DMS114 treated with DMSO at 0.1 percent for 48 hours (cell line): ENCODE measurements around the gene GRPEL2.
"Not testable (repeated sequence)": the region's sequence is repeated elsewhere in the genome, so short reads cannot be mapped to it uniquely, and the experiment has no call there.

Source experiments
- DNase-seq: peaks from one replicate; lab custom pipeline; 2025; ENCODE audit not compliant: unreplicated experiment; lab: John Stamatoyannopoulos, UW

GRPEL2 gene

DNA sequence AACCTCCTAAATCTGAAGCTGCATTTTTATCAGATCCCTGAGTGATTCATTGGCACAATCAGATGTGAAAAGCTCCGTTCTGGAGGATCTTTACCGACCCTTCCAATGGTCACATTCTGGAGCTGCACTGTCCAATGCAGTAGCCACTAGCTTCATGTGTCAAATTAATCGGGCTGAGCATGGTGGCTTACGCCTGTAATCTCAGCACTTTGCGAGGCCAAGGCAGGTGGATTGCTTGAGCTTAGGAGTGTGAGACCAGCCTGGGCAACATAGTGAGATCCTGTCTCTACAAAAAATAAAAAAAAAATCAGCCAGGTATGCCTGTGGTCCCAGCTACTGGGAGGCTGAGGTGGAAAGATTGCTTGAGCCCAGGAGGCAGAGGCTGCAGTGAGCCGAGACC lies 30.1 kb downstream of the GRPEL2 start:
- DNase-seq, result no peak

DNA sequence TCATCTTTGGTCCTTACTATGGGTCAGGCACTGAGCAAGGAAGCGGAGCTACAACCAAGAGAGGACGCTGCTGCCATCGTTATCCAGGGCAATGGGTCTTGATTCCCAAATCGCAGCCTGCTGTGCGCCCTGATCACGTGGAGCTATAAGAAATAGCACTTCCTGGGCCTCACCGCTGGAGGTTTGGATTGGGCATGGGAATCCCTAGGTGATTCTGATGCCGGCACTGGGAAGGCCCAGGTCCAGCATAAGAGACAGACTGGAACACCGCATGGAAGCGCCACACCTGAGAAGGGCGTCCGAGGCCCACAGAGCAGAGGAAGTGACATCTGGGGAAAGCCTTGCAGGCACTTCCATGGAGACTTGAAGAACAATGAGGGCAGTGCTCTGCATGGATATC lies 30.8 kb downstream of the GRPEL2 start:
- DNase-seq, result no peak

DNA sequence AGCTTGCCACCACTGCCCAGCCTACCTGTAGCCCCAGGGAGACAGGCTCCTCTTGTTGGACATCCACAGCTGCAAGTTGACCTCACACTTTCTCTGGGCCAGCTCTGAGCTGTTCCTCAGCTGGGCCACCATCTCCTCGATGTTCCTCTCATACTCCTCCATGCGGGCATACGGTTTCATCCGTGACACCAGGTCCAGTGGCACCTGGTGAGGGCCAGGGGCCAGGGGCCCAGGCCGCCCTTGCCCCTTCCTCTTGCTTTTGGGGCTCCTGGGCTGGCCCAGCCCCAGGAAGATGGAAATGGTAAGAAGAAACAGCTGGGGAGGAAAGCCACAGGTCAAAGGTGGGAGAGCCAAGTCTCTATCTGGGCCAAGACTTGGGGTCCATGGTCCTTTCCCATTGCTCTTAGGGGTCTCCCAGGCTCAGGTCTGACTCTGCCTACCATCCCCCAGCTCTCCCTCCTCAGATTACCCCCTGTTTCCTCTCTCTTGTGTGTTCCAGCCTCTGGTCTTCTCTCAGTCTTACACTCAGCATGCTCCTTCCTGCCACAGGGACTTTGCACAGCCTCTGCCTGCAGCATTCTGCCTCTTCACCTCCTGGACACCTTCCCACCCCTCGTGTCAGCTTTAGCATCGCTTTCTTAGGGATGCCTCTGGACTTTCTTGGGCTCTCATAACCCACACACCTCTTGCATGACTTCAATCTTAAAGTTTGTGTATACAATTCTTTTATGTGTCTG lies 31.6 kb downstream of the GRPEL2 start:
- DNase-seq, result no peak

GRCh38 chr5:149378241-149378820 lies 33.0 kb downstream of the GRPEL2 start:
- DNase-seq, result no peak

- no peak for DNase-seq
These were observed 34.0 kb downstream of the GRPEL2 start, which contains the start of gene IL17B for GRCh38 chr5:149379177-149379761. Gene IL17B (minus strand): TSS chr5:149379292. CDS start chr5:149379225, 67 bp downstream.

DNA sequence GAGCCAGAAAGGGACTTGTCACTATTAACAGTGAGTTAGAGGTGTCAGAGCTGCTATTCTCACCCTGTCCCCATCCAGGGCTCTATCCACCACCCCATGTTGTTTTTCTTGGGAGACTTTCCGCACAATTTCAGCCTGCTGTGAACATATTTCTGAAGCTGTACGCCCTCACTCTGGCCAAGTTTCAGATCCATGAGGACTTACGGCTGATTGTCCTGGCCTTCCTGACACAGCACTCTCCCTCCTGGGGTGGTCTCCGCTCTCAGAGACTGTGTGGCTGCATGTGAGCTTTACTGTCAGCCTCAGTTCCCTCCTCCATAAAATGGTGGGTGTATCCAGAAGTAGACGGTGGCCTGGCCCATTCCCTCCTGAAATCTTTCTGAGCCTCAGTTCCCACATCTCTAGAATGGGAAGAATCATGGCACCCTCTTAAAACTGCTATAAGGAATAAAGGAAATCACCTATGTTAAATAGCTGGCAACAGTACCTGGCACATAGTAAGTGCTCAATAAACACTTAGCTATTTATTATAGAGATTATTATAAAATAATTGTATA lies 34.6 kb downstream of the GRPEL2 start:
- DNase-seq, result no peak

- no peak for DNase-seq
These were observed 35.3 kb downstream of the GRPEL2 start for GRCh38 chr5:149380466-149381121.

- no peak for DNase-seq
These were observed 36.1 kb downstream of the GRPEL2 start for GRCh38 chr5:149381261-149381985.

DNA sequence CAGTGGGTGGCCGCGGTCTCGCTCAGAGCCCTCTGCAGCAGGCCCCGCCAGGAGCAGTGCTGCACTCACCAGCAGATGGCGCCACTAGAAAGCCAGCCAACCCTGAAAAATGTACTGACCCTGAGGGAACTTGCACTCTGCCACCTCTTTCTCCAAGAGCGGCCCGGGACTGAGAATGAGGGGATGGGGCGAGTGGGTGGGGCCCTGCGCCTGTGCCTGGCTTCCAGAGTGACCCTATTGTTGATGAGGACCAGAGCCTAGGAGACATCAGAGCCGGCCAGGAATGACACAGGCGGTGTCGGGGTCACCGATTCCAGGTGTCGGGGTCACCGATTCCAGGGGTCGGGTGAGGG lies 36.7 kb downstream of the GRPEL2 start:
- peak; percentile 57 for DNase-seq

- no peak for DNase-seq
These were observed 37.4 kb downstream of the GRPEL2 start for GRCh38 chr5:149382517-149383220.

DNA sequence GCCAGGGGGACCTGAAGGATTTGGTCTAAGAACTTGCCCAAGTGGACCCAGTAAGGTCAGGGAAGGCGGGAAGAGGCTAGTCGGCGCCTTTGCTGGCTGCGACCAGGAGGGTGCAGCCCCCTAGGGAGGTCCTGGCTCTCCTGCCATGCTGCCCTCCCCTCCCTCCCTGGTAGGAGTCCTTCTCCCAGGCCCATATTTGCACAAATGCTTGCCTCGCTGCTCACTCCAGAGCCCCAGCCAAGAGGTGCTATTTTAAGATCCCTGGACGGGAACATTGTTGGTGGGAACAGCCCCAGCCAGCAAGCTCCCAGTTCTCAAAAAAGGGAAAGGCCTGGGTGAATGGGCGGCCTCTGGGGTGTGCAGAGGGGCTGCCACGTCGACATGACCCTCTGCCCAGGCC lies 38.1 kb downstream of the GRPEL2 start:
- no peak for DNase-seq

DNA sequence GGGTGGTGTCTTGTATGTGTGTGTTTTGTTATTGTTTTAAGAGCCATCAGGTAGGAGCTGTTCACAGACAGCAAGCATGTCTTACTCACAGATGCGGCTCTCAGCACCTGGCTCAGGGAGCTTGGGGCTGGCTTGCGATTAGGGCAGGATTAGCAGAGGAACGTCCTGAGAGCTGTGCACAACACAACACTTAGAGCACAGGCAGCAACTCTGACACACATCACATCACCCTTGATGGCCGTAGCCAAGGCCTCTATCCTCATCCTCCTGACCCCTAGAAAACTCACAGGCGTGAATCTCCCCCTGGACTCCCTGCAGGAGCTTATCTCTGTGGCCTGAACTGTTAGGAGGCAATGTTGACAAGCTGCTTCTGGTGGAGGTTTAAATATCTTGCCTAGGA lies 40.9 kb downstream of the GRPEL2 start:
- DNase-seq, result no peak

DNA sequence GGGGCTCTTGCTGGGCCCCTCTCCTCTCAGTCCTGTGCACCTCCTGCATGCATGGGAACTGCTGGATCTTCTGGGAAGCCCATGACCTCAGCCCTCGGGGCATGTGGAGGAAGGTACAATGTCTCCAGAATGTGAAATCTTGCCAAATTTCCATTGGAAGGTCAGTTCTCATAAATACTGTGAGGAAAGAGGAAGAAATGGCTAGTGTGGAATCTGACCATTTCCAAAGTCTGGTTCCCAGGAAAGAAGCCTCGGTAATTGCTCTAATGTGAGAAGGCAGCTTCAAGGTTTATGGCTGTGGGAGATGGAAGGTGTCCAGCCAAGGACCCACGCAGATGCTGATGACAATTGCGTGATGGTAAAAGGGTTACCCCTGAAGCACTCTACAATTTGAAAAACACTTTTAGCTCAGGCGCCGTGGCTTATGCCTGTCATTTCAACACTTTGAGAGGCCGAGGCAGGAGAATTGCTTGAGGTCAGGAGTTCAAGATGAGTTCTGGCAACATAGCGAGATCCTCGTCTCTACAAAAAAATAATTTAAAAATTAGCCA lies 41.9 kb downstream of the GRPEL2 start:
- DNase-seq, result no peak

DNA sequence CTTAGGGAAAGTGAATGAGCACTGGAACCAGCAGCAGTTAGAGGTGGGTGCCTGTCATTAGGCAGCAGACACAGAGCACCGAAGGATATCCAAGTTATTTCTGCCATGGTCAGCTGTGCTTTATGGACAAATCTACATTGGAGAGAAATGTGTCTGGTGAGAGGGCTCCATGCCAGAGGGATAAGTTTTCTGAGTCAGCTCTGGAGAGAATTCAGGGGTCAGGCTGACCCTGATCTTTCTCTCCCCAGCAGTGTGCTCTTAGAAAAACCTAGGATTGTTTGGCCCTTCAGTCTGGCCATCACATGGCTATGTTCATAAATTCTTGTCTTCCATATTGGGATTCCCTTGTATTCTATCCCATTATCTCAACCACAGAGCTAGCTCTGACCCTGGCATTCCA lies 42.7 kb downstream of the GRPEL2 start:
- no peak for DNase-seq

- DNase-seq, result no peak
These were observed 43.3 kb downstream of the GRPEL2 start for GRCh38 chr5:149388498-149389190.

- no peak for DNase-seq
These were observed 44.5 kb downstream of the GRPEL2 start for GRCh38 chr5:149389552-149390495.

DNA sequence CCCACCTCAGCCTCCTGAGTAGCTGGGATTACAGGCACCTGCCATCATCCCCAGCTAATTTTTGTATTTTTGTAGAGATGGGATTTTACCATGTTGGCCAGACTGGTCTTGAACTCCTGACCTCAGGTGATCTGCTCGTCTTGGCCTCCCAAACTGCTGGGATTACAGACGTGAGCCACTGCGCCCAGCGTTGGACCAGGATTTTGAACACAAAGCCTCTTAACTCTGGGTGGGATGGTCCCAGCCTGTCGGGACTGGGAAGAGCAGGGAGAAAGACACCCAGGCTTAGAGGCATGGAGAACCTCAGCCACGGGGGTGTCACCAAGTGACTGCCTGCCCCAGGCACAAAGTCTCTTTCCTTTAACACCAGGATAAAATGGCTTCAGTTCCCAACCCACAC lies 45.8 kb downstream of the GRPEL2 start:
- DNase-seq, result not testable (repeated sequence)

DNA sequence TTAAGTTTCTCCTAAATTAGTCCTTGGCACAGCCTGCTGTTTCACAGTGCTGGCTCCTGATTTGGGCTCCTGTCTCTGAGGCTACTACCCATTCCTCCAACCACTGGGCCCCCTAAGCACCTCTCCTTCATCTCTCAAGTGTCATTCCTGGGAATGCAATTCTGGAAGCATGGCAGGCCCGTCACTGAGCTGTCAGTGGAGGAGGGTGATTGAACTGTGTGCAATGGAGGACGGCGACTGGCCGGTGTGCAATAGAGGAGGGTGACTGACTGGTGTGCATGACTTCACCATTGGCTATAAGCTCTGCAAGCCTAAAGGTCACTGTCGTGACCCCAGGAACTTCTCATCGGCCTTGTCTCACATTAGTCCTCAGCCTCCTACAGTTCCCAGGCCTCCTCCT lies 46.2 kb downstream of the GRPEL2 start:
- no peak for DNase-seq
